H7 (cell line): ENCODE measurements around the gene EXOSC2. TPM values are rescaled to one million over a fixed set of nuclear protein-coding genes. Genes with fewer than 3 reads are reported as not detected.

Experiments used
- DNase-seq: peaks from one replicate; pipeline ENCODE4 v3.0.0; 2012
- H3K27me3 ChIP-seq: 2 replicates; pipeline ENCODE4 v1.6.0; 2011; ENCODE audit warnings: mild to moderate bottlenecking, low read length; ENCODE audit not compliant: control insufficient read depth, insufficient read depth
- H3K36me3 ChIP-seq: replicated peaks from 2 replicates; pipeline ENCODE4 v1.5.1; 2011; ENCODE audit warnings: low read length; ENCODE audit not compliant: control insufficient read depth, insufficient read depth
- H3K4me3 ChIP-seq: 2 replicates; pipeline ENCODE4 v1.5.1; 2011; ENCODE audit warnings: low read depth, mild to moderate bottlenecking, control low read depth, low read length, moderate library complexity; ENCODE audit not compliant: insufficient read depth
- total RNA-seq: library from RNA; depleted of rRNA; stranded (reverse); fragments of >200 nt; shearing (Covaris generic); gene quantifications from 2 replicates; pipeline ENCODE4 v1.2.3, GENCODE V29; 2014

Gene EXOSC2
- total RNA-seq, 1 experiment from 2014 or later = 61.9 TPM

- no peak for DNase-seq
- H3K36me3 ChIP-seq = no peaks in the 10 kb centered on the region
- no peaks in the 10 kb centered on the region for H3K27me3 ChIP-seq
- no peak overlapping the region for H3K4me3 ChIP-seq
These were observed 35.1 kb downstream of the EXOSC2 start for GRCh38 chr9:130728721-130729120.

- Histone ChIP-seq H3K36me3 (no peaks in the 10 kb centered on the region), H3K4me3 (no peak overlapping the region), H3K27me3 (no peaks in the 10 kb centered on the region)
- no peak for DNase-seq
These were observed 35.6 kb downstream of the EXOSC2 start for GRCh38 chr9:130729145-130729544.

GRCh38 chr9:130731355-130731754 is 37.8 kb downstream of the EXOSC2 start:
- Histone ChIP-seq H3K27me3 (no peaks in the 10 kb centered on the region), H3K36me3 (no peaks in the 10 kb centered on the region), H3K4me3 (no peak overlapping the region)
- no peak for DNase-seq

GRCh38 chr9:130732136-130732535 is 38.6 kb downstream of the EXOSC2 start:
- H3K4me3 ChIP-seq = no peak overlapping the region
- DNase-seq = peak; percentile 60

GRCh38 chr9:130732793-130733221 is 39.2 kb downstream of the EXOSC2 start:
- Histone ChIP-seq H3K27me3 (no peaks in the 10 kb centered on the region), H3K36me3 (no peaks in the 10 kb centered on the region), H3K4me3 (no peak overlapping the region)
- DNase-seq = no peak

More at GRCh38 chr9:130732136-130732535, 38.6 kb downstream of the EXOSC2 start:
- H3K27me3 ChIP-seq = no peaks in the 10 kb centered on the region
- no peaks in the 10 kb centered on the region for H3K36me3 ChIP-seq

- Histone ChIP-seq H3K4me3 (no peak overlapping the region), H3K36me3 (no peaks in the 10 kb centered on the region), H3K27me3 (no peaks in the 10 kb centered on the region)
- DNase-seq = no peak
These were observed 42.0 kb downstream of the EXOSC2 start for GRCh38 chr9:130735566-130735965.

- Histone ChIP-seq H3K36me3 (no peaks in the 10 kb centered on the region), H3K4me3 (no peak overlapping the region), H3K27me3 (no peaks in the 10 kb centered on the region)
- no peak for DNase-seq
These were observed 43.3 kb downstream of the EXOSC2 start for GRCh38 chr9:130736834-130737233.

GRCh38 chr9:130738281-130738680 is 44.7 kb downstream of the EXOSC2 start:
- Histone ChIP-seq H3K36me3 (no peaks in the 10 kb centered on the region), H3K27me3 (no peaks in the 10 kb centered on the region), H3K4me3 (no peak overlapping the region)
- DNase-seq = no peak

- Histone ChIP-seq H3K27me3 (no peaks in the 10 kb centered on the region), H3K36me3 (no peaks in the 10 kb centered on the region), H3K4me3 (no peak overlapping the region)
- no peak for DNase-seq
These were observed 45.5 kb downstream of the EXOSC2 start for GRCh38 chr9:130739081-130739480.

- H3K4me3 ChIP-seq = no peak overlapping the region
- no peaks in the 10 kb centered on the region for H3K36me3 ChIP-seq
- DNase-seq = no peak
- no peaks in the 10 kb centered on the region for H3K27me3 ChIP-seq
These were observed 46.8 kb downstream of the EXOSC2 start for GRCh38 chr9:130740218-130741023.

GRCh38 chr9:130741024-130741305 is 47.4 kb downstream of the EXOSC2 start:
- no peak for DNase-seq
- no peaks in the 10 kb centered on the region for H3K36me3 ChIP-seq
- no peak overlapping the region for H3K4me3 ChIP-seq
- H3K27me3 ChIP-seq = no peaks in the 10 kb centered on the region

GRCh38 chr9:130741831-130742449 is 48.4 kb downstream of the EXOSC2 start:
- no peak for DNase-seq
- no peak overlapping the region for H3K4me3 ChIP-seq
- no peaks in the 10 kb centered on the region for H3K27me3 ChIP-seq
- no peaks in the 10 kb centered on the region for H3K36me3 ChIP-seq

- H3K4me3 ChIP-seq = no peak overlapping the region
- no peaks in the 10 kb centered on the region for H3K27me3 ChIP-seq
- no peak for DNase-seq
- no peaks in the 10 kb centered on the region for H3K36me3 ChIP-seq
These were observed 50.1 kb downstream of the EXOSC2 start for GRCh38 chr9:130743656-130744055.

- no peaks in the 10 kb centered on the region for H3K36me3 ChIP-seq
- no peak for DNase-seq
- no peaks in the 10 kb centered on the region for H3K27me3 ChIP-seq
- no peak overlapping the region for H3K4me3 ChIP-seq
These were observed 51.7 kb downstream of the EXOSC2 start for GRCh38 chr9:130745210-130745800.

- Histone ChIP-seq H3K36me3 (no peaks in the 10 kb centered on the region), H3K27me3 (no peaks in the 10 kb centered on the region), H3K4me3 (no peak overlapping the region)
- DNase-seq = no peak
These were observed 52.2 kb downstream of the EXOSC2 start for GRCh38 chr9:130745829-130746228.
